HEK293 (cell line): Measurements from ENCODE around the gene CLTB.

Source experiments
- KLF1 ChIP-seq: fragments of 450-650 bp; formaldehyde crosslinking; IDR thresholded peaks from 2 replicates; pipeline ENCODE4 v1.5.1; 2016; ENCODE audit warnings: missing biosample characterization, missing genetic modification characterization
- SP7 ChIP-seq: fragments of 450-650 bp; formaldehyde crosslinking; IDR thresholded peaks from 2 replicates; pipeline ENCODE4 v1.5.1; 2016; ENCODE audit warnings: missing biosample characterization, missing genetic modification characterization
- ZBTB20 ChIP-seq: fragments of 450-650 bp; formaldehyde crosslinking; IDR thresholded peaks from 2 replicates; pipeline ENCODE4 v1.5.1; 2016; ENCODE audit warnings: missing biosample characterization, missing genetic modification characterization
- ZNF121 ChIP-seq: fragments of 450-650 bp; formaldehyde crosslinking; IDR thresholded peaks from 2 replicates; pipeline ENCODE4 v1.5.1; 2016; ENCODE audit warnings: missing biosample characterization, missing genetic modification characterization
- ZNF211 ChIP-seq: fragments of 450-650 bp; formaldehyde crosslinking; IDR thresholded peaks from 2 replicates; pipeline ENCODE4 v1.5.1; 2016; ENCODE audit warnings: low read depth, missing biosample characterization, missing genetic modification characterization
- ZNF530 ChIP-seq: fragments of 450-650 bp; formaldehyde crosslinking; IDR thresholded peaks from 2 replicates; pipeline ENCODE4 v1.5.1; 2016; ENCODE audit warnings: low read depth, missing biosample characterization, missing genetic modification characterization
- ZNF639 ChIP-seq: fragments of 450-650 bp; formaldehyde crosslinking; IDR thresholded peaks from 2 replicates; pipeline ENCODE4 v1.5.1; 2016; ENCODE audit warnings: missing biosample characterization, missing genetic modification characterization
- ZNF704 ChIP-seq: fragments of 450-650 bp; formaldehyde crosslinking; IDR thresholded peaks from 2 replicates; pipeline ENCODE4 v1.5.1; 2016; ENCODE audit warnings: missing biosample characterization, missing genetic modification characterization
- TF ChIP-seq, protein P1 (sequence below): fragments of 450-650 bp; formaldehyde crosslinking; IDR thresholded peaks from 2 replicates; pipeline ENCODE4 v1.5.1; 2016; ENCODE audit warnings: missing biosample characterization, missing genetic modification characterization
- TF ChIP-seq, protein P2 (sequence below): fragments of 450-650 bp; formaldehyde crosslinking; IDR thresholded peaks from 2 replicates; pipeline ENCODE4 v1.5.1; 2016; ENCODE audit warnings: missing biosample characterization, missing genetic modification characterization, borderline replicate concordance

GRCh38 chr5:176389135-176390123 is 26.9 kb downstream of the CLTB start:
- TF ChIP-seq ZNF704 (tag by site-specific recombination) (no peak), KLF1 (tag by site-specific recombination) (no peak), ZNF211 (tag by site-specific recombination) (no peak), SP7 (tag by site-specific recombination) (0 out of 2 replicates have a peak, but pooled peaks have one; percentile 26), ZNF530 (tag by site-specific recombination) (no peak), ZNF121 (no peak), ZBTB20 (peak; percentile 77), ZNF639 (no peak)
- TF ChIP-seq, protein P1, sequence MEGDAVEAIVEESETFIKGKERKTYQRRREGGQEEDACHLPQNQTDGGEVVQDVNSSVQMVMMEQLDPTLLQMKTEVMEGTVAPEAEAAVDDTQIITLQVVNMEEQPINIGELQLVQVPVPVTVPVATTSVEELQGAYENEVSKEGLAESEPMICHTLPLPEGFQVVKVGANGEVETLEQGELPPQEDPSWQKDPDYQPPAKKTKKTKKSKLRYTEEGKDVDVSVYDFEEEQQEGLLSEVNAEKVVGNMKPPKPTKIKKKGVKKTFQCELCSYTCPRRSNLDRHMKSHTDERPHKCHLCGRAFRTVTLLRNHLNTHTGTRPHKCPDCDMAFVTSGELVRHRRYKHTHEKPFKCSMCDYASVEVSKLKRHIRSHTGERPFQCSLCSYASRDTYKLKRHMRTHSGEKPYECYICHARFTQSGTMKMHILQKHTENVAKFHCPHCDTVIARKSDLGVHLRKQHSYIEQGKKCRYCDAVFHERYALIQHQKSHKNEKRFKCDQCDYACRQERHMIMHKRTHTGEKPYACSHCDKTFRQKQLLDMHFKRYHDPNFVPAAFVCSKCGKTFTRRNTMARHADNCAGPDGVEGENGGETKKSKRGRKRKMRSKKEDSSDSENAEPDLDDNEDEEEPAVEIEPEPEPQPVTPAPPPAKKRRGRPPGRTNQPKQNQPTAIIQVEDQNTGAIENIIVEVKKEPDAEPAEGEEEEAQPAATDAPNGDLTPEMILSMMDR (tag by site-specific recombination) = no peak
- TF ChIP-seq, protein P2, sequence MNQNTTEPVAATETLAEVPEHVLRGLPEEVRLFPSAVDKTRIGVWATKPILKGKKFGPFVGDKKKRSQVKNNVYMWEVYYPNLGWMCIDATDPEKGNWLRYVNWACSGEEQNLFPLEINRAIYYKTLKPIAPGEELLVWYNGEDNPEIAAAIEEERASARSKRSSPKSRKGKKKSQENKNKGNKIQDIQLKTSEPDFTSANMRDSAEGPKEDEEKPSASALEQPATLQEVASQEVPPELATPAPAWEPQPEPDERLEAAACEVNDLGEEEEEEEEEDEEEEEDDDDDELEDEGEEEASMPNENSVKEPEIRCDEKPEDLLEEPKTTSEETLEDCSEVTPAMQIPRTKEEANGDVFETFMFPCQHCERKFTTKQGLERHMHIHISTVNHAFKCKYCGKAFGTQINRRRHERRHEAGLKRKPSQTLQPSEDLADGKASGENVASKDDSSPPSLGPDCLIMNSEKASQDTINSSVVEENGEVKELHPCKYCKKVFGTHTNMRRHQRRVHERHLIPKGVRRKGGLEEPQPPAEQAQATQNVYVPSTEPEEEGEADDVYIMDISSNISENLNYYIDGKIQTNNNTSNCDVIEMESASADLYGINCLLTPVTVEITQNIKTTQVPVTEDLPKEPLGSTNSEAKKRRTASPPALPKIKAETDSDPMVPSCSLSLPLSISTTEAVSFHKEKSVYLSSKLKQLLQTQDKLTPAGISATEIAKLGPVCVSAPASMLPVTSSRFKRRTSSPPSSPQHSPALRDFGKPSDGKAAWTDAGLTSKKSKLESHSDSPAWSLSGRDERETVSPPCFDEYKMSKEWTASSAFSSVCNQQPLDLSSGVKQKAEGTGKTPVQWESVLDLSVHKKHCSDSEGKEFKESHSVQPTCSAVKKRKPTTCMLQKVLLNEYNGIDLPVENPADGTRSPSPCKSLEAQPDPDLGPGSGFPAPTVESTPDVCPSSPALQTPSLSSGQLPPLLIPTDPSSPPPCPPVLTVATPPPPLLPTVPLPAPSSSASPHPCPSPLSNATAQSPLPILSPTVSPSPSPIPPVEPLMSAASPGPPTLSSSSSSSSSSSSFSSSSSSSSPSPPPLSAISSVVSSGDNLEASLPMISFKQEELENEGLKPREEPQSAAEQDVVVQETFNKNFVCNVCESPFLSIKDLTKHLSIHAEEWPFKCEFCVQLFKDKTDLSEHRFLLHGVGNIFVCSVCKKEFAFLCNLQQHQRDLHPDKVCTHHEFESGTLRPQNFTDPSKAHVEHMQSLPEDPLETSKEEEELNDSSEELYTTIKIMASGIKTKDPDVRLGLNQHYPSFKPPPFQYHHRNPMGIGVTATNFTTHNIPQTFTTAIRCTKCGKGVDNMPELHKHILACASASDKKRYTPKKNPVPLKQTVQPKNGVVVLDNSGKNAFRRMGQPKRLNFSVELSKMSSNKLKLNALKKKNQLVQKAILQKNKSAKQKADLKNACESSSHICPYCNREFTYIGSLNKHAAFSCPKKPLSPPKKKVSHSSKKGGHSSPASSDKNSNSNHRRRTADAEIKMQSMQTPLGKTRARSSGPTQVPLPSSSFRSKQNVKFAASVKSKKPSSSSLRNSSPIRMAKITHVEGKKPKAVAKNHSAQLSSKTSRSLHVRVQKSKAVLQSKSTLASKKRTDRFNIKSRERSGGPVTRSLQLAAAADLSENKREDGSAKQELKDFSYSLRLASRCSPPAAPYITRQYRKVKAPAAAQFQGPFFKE = no peak
